ENCODE data around the gene MCFD2.
A peak's percentile ranks its signal among the peaks of the same experiment; 100 is the strongest.
"Not testable (repeated sequence)": the region's sequence is repeated elsewhere in the genome, so short reads cannot be mapped to it uniquely, and the experiment has no call there.

MCFD2 gene

GRCh38 chr2:46878886-46879285, 36.7 kb downstream of the MCFD2 start:
- no peak overlapping the region for H3K4me3 ChIP-seq (replicated peaks; ENCODE audit: low read depth, low read length)
- DNase-seq (ENCODE audit: extremely low read depth, low read depth), result no peak
- TF ChIP-seq CTCF (IDR thresholded peaks at IDR 0.05; ENCODE audit: low read depth, low read length, missing control alignments), result no peak

DNA sequence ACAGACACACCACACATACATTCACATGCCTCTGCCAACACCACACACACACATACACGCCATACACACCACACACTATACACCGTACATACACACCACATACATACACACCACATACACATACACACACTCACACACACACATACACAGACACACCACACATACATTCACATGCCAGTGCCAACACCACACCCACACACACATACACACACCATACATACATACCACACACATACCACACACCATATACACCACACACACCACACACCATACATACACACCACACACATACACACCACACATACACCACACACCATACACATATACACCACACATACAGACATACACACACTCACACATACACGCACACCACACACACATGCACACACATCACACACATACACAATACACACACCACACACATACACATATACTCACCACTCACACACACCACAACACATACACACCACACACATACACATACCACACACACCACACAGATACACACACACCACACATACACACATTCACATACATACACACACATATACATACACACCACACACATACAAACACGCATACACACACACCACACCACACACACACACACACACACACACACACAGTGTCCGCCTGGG, 37.2 kb downstream of the MCFD2 start:
- DNase-seq (ENCODE audit: extremely low read depth, low read depth), result no peak
- no peak for TF ChIP-seq CTCF (IDR thresholded peaks at IDR 0.05; ENCODE audit: low read depth, low read length, missing control alignments)
- no peak overlapping the region for H3K4me3 ChIP-seq (replicated peaks; ENCODE audit: low read depth, low read length)

DNA sequence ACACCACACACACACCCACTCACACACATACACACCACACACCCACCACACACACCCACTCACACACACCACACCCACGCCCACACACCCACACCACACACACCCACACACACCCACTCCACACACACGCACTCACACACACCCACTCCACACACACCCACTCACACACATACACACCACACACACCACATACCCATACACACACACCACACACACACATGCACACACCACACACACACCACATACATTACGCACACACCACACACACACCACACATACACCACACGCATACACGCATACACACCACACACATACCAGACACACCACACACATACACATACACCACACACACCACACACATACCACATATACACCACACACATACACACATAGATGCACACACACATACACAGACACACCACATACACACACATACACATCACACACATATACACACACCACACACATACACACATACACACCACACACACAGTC, 37.9 kb downstream of the MCFD2 start:
- DNase-seq (ENCODE audit: extremely low read depth, low read depth), result no peak
- no peak for TF ChIP-seq CTCF (IDR thresholded peaks at IDR 0.05; ENCODE audit: low read depth, low read length, missing control alignments)
- no peak overlapping the region for H3K4me3 ChIP-seq (replicated peaks; ENCODE audit: low read depth, low read length)

- no peak overlapping the region for H3K4me3 ChIP-seq (replicated peaks; ENCODE audit: low read depth, low read length)
- no peak for DNase-seq (ENCODE audit: extremely low read depth, low read depth)
- TF ChIP-seq CTCF (IDR thresholded peaks at IDR 0.05; ENCODE audit: low read depth, low read length, missing control alignments), result peak; percentile 35
Measured at GRCh38 chr2:46876741-46877384, 38.7 kb downstream of the MCFD2 start.

DNA sequence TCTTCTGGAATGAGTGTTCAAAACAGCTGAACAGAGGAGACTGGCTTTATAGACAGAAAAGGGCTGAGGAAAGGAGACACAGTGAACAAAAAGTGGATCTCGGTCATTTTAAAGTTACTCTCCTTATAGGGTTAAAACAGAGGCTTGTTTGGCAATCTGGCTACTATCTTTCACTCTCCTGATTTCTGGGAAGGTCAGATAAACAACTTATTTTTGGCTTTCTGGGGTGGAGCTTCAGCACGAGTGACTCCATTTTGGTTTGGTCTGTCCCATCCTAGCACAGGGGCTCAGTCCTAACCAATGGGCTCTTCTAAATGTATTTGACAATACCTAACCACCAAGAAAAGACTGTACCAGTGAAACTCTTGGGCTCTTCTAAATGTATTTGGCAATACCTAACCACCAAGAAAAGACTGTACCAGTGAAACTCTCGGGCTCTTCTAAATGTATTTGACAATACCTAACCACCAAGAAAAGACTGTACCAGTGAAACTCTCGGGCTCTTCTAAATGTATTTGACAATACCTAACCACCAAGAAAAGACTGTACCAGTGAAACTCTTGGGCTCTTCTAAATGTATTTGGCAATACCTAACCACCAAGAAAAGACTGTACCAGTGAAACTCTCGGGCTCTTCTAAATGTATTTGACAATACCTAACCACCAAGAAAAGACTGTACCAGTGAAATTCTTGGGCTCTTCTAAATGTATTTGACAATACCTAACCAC, 39.5 kb downstream of the MCFD2 start:
- H3K4me3 ChIP-seq (replicated peaks; ENCODE audit: low read depth, low read length); DNase-seq (ENCODE audit: extremely low read depth, low read depth): not testable (repeated sequence)

DNA sequence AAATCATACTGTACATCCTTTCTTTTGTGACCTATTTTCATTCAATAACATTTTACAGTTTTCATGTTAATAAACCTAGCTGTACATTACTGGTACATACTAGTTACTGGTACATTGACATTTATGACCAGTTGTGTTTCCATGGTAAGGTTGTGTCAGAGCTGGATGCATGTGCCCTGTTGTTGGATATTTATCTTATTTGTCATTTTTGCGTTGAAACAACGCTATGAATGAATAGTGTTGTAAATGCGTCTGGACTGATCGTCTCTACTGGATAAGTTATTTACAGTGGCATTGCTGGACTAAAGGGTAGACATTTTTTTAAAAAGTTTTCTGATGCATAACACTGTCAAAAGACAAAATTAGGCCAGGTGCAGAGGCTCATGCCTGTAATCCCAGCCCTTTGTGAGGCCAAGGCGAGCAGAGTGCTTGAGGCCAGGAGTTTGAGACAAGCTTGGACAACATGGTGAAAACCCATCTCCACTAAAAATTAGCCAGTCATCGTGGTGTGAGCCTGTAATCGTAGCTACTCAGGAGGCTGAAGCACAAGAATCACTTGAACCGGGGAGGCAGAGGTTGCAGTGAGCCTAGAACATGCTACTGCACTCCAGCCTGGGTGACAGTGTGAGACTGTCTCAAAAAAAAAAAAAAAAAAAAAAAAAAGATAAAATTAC, 40.2 kb downstream of the MCFD2 start:
- DNase-seq (ENCODE audit: extremely low read depth, low read depth), result no peak
- no peak overlapping the region for H3K4me3 ChIP-seq (replicated peaks; ENCODE audit: low read depth, low read length)
- no peak for TF ChIP-seq CTCF (IDR thresholded peaks at IDR 0.05; ENCODE audit: low read depth, low read length, missing control alignments)

Data from HFF-Myc (cell line).